Cortex of kidney (tissue), 1 donor: ENCODE results near the gene PAQR5.
"Not testable (repeated sequence)": the region's sequence is repeated elsewhere in the genome, so short reads cannot be mapped to it uniquely, and the experiment has no call there.

Experiments
- DNase-seq: peaks from one replicate; lab custom pipeline; 2025; lab: John Stamatoyannopoulos, UW

Gene PAQR5

DNA sequence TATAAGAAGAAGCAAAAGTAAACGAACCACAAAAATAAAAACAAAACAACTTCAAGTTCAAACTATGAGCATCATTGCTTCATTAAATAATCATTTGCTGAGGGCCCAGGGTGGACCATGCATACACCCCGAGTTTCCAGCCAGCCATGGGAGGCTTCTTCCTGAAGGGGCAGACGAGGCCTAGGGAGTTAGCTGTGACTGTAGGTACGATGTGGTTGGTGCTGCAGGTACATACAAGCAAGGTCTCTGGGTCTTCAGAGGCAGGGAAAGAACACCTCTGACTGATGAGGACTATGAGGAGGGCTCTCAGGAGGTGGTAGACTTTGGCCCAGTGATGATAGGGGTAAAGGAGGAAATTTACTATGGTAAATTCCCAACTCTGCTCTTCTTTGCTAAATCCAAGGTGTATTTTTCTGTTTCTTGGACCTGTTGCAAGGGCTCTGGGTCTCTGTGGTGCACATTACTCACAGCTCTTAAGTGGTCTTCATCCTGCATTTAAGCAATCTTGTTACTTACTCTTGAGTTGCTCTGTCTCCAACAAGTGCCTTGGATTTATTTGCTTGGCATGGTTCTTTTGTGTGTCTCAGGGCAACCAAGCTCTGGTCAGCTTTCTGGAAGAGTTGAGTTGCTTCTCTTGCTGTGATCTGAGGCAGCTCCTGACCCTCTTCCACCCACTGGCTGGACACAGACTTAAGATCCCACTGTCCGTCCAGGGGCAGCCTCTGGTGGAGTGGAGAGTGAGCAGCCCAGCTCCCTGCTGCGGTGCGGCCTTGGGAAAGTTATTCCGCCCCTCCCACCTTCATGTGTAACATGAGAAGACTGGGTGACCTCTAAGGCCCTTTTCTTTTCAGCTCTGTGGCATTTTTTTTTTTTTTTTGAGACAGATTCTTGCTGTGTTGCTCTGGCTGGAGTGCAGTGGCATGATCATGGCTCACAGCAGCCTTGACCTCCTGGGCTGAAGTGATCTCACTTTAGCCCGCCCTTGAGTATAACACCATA lies 59.4 kb downstream of the PAQR5 start:
- DNase-seq: no peak

DNA sequence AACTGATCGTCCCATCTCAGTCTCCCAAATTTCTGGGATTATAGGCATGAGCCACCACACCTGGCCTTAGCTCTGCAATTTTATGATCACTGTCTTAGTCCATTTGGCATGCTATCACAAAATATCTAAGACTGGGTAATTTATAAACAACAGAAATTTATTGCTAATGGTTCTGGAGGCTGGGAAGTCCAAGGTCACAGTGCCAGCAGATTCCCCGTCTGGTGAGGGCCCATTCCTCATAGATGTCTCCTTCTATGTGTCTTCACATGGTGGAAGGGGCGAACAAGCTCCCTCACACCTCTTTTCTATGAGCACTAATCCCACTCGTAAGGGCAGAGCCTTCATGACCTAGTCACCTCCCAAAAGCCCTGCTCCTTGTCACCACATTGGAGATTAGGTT lies 60.1 kb downstream of the PAQR5 start:
- DNase-seq: no peak

DNA sequence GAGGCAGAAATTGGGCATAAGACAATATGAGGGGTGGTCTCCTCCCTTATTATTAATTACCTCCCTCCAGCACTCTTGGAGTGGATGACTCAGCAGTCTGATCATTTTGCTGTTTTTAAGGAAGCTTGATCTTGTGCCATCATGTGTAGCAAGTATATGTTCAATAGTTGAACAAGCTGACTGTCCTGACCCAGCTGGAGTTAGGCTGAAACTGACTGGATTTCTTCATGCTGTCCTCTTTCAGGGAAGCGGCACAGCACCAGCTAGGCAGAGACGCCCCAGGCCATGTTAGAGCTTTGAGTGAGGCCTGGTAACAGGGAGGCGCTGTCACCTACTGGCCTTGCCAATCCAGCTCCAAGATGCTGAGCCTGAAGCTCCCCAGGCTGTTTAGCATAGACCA lies 61.0 kb downstream of the PAQR5 start:
- DNase-seq: no peak

DNA sequence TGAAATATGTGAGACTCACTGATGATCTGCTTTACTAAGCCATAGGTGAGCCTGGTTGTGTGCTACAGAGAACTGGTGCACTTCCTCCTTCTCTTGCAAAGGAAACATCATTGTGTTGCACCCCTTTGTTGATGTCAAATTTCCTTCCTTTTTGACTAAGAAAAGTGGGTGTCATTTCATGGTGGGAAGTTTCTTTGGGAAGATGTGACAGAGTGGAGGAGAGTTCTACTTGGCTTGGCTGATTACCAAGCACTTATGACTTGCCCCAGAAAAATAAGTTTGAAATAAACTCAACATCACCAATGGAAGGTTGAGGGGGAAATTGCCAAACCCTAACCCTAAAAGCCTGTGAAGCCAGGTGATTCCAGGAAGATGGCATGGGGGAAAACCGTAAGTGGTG lies 61.9 kb downstream of the PAQR5 start:
- DNase-seq: no peak

DNA sequence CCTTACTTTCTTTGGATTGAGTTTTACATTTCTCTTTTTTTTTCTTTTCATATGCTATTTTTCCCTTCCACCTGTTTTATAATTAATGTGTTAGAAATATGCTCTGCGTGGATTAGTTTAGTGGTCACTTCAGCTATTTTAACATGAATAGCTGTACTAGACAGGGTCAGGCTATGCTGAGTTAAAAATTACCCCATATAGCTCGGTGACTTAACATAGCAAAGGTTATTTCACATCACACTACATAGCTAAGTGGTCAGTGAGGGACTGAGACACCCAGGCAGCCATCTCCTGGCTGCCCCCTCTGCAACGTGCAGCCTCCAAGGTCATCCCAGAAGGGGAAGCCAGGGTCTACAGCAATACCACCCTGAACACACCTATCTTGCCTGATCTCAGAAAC lies 68.5 kb downstream of the PAQR5 start:
- DNase-seq: no peak

DNA sequence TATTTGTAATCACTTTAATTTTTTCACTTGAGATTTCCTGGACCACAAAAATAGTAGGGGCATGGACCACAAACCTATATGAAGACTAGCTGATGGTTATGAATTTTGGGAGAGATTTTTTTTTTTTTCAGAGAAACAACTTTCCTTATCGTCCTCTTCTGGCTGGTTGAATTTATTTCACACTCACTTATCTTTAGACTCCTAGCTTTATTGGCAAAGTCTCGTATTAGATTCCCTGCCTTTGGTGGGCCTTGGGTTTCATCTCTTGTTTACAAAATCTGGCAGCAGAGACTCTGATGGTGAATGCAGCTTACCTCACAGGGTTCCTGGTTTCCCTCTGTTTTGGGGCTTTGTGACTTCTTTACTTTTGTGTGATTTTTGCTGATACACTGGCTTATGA lies 70.9 kb downstream of the PAQR5 start:
- no peak for DNase-seq

DNA sequence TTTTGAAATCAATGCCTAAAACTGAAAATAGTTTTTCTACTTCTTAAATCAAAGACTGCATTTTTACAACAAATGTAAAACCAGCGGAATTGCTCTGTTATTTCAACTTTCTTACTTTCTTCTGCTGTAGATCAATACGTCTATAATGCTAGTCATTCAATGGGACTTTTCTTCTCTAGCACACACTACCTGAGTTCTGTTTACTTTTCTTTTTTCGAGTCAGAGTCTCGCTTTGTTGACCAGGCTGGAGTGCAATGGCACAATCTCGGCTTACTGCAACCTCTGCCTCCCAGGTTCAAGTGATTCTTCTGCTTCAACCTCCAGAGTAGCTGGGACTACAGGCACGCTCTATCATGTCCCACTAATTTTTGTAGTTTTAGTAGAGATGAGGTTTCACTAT lies 74.7 kb downstream of the PAQR5 start:
- DNase-seq: no peak

DNA sequence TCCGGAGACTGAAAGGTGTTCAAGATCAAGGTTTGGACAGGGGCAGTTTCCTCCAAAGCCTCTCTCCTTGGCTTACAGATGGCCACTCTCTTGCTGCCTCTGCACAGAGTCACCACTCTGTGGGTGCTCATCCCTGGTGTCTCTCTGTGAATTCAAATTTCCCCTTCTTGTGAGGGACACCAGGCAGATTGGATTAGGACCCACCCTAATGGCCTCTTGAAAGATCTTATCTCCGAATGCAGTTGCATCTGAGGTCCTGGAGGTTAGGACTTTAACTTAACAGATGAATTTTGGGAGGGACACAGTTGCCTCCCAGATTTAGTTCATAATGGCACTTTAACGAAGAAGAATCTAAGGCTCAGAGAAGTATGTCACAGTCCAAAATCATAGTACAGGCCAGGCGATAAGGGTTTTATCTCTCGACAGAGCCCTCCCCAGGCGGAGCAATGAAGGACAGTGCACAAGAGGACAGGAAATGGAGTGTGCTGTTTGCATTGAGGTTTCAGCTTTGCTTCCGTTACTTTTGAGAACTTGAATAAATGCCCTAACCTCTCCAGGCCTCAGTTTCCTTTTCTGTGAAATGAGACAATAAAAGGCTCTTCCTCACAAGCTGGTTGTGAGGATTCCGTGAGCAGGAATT lies 76.6 kb downstream of the PAQR5 start:
- DNase-seq: no peak

DNA sequence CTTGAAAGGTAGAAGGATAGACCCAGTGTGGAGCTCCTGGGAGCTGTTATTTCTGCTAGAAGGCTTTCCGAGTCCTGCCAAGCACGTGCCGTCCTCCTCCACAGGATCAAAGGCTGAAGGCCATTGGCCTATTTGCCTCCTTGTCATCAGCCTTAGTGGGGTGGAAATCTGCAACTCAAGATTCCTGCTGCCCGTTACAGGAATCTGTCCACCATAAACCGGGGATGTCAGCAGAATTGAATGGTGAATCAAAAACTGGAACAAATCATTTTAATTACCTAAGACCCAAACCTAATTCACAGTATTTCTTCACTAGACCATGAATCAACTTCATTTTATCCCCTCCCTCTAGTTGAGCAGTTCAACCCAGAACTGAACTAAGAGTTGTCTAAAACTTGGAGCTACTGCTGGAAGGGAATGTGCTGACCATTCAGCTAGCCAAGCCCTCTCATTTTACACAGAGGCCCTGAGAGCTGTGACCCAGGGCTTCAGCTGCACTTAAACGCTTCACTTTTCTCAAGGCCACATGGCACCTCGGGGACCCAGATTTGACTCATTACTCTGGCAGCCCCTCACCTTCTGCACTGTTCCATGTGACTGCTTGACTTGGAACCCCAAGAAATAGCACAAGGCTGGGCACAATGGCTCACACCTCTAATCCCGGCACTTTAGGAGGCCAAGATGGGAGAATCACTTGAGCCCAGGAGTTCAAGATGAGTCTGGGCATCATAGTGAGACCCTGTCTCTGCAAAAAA lies 78.7 kb downstream of the PAQR5 start:
- DNase-seq: no peak

DNA sequence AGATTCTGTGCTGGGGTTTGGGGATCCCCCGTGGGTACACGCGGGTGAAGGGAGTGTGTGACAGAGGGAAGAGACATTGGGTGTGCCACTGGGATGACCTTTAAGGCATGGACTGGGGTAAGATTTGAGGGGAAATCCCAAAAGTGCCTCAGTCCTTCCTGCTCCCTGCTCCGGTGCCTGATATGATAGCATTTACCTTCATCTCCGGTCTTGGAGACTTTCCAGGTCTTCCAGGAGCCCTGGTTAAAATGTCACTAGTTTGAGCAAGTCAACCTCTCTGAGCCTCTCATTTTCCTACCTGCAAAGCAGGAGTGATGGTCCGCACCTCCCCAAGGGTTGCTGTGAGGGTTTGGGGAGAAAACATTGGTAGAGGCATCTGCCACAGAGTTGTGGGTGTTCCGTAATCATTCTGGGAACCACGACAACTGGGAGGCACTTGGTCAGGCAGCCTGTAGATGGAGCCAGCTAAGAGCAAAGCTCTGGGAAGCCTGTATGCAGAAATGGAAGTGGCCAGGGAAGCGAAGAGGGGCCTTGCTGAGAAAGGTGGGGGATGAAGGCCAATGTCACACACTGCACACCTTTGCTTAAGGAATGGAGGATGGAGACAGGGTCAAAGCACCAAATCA lies 81.5 kb downstream of the PAQR5 start:
- DNase-seq: no peak

DNA sequence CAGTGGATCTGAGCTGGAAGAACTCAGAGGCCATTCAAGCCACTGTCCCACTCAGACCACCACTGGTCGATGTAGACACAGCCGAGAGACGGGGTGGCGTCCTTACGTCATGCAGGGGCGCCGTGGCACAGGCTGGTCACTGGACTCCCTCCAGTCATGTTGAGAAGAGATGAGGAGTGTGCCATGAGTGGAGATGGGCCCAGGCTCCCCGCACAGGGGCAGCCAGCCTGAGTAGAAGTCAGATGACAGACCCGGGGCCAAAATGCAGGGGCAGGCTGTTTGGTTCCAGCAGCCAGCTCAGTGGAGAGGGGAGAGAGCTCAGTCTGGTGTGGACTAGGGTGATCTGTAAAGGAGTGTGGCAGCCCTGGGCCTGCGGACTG lies 82.0 kb downstream of the PAQR5 start:
- no peak for DNase-seq

DNA sequence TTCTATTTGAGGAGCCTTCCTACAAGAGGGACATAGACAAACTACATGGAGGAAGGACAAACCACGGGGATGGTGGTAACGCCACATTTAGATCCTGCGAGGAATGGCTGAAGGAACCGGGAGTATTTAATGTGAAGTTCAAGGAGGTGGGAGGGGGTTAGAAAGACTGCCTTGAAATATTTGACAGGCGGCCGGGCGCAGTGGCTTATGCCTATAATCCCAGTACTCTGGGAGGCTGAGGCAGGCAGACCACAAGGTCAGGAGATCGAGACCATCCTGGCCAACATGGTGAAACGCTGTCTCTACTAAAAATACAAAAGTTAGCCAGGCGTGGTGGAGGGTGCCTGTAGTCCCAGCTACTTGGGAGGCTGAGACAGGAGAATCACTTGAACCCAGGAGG lies 83.5 kb downstream of the PAQR5 start:
- not testable (repeated sequence) for DNase-seq

DNA sequence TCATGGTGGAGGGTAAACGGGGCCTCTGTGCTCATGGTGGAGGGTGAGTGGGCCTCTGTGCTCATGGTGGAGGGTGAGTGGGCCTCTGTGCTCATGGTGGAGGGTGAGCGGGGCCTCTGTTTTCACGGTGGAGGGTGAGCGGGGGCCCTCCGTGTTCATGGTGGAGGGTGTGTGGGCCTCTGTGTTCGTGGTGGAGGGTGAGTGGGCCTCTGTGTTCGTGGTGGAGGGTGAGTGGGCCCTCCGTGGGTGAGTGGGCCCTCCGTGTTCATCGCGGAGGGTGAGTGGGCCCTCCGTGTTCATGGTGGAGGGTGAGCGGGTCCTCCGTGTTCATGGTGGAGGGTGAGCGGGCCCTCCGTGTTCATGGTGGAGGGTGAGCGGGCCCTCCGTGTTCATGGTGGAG lies 85.4 kb downstream of the PAQR5 start:
- DNase-seq: not testable (repeated sequence)

DNA sequence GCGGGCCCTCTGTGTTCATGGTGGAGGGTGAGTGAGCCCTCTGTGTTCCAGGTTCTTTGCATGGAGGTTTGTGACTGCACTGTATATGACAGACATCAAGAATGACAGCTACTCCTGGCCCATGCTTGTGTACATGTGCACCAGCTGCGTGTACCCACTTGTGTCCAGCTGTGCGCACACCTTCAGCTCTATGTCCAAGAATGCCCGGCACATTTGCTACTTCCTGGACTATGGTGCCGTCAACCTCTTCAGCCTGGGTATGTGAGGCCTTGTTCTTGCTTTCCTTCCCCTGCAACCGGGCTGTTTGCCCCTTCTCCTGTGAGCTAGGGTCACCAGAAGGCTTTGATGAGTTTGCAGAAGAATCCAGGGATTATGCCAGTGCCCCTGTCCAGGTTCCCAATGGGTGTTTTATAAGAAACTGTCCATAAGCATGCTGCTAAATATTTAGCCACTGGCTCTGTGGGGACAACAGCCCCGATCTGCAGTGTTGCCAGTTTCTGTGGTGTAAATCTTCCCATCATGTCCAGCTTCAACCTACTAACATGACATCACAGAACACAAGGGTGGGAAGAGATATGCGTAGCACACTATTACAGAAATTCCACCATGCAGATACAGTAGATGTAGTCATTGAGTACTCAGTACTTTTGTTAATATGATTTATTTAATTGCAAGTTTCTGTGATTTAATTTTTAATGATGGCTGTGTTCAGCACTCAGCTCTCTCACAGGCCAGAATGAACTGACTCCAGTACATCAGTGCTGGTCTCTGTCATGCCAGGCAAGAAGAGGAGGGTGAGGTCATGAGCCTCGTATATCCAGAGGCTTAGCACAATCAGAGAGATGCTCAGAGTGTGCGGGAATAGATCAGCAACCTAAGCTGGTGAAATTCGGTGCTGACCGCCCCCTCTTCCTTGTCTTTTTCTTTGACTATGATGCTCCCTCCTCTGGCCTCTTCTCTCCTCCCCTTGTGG lies 86.2 kb downstream of the PAQR5 start:
- no peak for DNase-seq

DNA sequence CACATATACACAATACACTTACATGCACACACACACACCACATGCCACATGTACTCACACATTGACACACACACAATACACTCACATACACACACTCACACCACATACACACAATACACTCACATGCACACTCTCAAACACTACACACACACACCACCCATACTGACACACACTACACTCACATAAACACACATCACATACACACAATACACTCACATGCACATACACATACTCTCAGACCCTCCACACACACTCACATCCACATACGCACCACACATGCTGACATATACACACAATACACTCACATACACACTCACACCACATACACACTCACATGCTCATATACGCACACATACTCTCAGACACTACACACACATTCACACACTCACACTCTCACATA lies 87.1 kb downstream of the PAQR5 start:
- no peak for DNase-seq

DNA sequence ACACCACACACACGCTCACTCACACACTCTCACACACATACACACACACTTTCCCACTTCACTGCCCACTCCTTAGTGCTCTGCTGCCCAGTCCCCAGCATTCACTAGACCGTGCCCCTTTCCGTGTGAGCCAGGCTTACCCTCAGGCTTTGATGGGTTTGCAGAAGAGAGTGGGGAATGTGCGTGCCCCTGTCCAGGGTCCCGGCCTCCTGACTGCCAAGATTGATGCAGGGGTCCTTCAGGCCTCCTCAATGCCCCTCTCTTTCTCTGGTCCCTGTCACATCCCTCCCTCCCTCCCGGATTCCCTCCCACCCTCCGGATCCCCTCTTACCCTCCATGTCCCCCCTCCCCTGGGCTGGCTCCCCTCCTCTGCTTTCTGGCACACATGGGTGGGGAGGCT lies 87.6 kb downstream of the PAQR5 start:
- DNase-seq: no peak

DNA sequence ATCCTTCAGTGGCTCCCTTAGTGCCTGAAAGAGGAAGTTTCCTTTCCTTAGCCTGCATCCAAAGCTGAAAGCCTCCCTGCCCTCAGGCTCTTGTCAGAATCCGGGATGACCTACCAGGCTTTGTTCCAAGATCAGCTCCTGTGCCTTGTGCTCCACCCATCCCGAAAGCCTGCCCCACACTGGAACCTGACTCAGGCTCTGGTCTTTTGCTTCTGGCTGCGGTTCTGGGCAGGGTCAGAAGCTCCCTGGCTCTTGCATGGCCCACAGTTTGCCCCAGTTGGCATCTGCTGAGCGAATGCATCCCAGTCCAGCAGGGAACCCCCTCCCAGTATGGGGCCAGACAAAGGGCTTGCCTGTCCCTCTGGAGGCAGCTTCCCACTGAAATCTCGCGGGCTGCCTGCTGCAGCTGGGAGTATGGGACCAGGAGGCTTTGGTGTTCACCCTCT lies 89.6 kb downstream of the PAQR5 start:
- no peak for DNase-seq

DNA sequence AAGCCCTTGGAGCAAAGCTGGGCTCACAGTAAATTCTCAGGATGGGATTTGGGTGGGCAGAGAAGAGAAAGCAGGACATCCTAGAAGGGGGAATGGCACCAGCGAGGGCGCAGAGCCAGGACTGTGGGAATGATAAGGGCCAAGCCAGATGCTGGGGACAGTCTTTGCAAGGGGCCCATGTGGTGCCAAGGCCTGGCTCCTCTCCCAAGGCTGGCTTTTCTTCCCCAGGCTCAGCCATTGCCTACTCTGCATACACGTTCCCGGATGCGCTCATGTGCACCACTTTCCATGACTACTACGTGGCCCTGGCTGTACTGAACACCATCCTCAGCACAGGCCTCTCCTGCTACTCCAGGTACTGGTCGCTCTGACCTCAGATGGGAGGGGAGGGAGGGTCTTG lies 90.7 kb downstream of the PAQR5 start:
- DNase-seq: no peak

DNA sequence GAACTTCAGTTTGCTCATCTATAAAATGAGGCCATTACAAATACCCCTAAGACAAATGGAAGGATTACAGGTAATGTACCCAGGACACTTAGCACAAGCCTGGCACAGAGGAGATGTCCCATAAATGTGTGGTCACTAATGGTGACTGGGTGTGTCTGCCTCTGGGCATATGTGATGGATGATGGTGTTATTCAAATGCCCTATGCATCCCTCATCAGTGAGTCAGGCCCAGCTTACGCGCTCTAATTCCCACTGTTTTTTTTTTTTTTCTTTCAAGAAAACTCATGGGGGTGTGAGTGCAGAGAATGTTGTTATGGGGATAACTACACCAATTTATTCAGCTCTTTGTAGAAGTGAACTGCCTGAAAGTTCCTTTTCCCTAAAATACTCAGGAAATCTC lies 91.9 kb downstream of the PAQR5 start:
- no peak for DNase-seq

DNA sequence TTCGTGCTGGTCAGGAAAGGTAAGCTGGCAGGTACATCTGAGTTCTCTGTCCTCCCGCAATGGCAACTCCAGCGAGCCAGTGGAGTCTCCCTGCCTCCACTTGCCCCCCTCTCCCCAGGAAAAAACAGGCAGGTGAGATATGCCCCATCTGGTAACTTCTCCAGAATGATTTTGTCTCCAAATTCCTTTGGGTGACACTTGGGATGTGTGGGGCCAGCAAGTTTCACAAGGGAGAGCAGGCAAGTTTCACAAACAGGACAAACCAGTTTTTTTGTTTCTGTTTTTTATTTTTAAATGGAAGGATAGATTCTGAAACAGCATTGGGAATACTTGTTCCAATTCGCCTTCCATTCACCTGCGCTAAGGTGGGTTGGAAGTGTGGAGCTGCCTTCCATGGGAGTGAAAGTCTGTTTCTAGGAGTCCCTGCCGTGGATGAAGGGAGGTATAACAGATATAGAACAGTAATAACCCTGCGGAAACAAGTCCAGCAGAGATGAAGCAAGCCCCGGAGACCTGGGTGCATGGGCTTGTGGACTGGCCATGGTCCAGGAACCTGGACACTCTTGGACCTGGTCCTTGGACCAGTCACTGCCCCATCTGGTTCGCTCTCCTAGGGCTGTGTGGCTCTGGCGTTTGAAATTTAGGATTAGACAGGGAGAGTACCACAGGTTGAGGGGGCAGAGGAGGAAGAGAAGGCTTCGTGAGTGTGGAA lies 92.5 kb downstream of the PAQR5 start:
- no peak for DNase-seq
